Spleen (tissue), 11 donors: Measurements from ENCODE around the gene ZDHHC11. TPM values are rescaled to one million over a fixed set of nuclear protein-coding genes. Genes with fewer than 3 reads are reported as not detected.

Experiments
- DNase-seq: peaks from one replicate; pipeline ENCODE4 v3.0.0-alpha.2; 2020
- H3K27ac ChIP-seq, 8 donors: fragments of 200-600 bp; sonication (generic) in 7 of 8; 1 replicate in 4 of 8; 2 replicates in 4 of 8; pipeline versions ENCODE4 v1.5.0 to v1.8.0; 2016 to 2021; ENCODE audit warnings: inconsistent platforms in 4 of 8, mild to moderate bottlenecking in 4 of 8, moderate library complexity in 1 of 8
- H3K27me3 ChIP-seq, 7 donors: fragments of 200-600 bp; sonication (generic) in 6 of 7; replicated peaks in 1 of 7; 1 replicate in 4 of 7; 2 replicates in 3 of 7; pipeline versions ENCODE4 v1.5.0 to v1.8.0; 2016 to 2021; ENCODE audit warnings: inconsistent platforms in 3 of 7, mild to moderate bottlenecking in 1 of 7
- H3K36me3 ChIP-seq, 6 donors: fragments of 200-600 bp; sonication (generic) in 5 of 6; 1 replicate in 4 of 6; 2 replicates in 2 of 6; pipeline versions ENCODE4 v1.5.0 to v1.8.0; 2016 to 2021; ENCODE audit warnings: inconsistent platforms in 2 of 6
- H3K4me1 ChIP-seq, 6 donors: fragments of 200-600 bp; sonication (generic) in 5 of 6; 1 replicate in 3 of 6; 2 replicates in 3 of 6; pipeline versions ENCODE4 v1.5.0 to v1.8.0; 2016 to 2021; ENCODE audit warnings: inconsistent platforms in 3 of 6
- H3K4me3 ChIP-seq, 8 donors: fragments of 200-600 bp; sonication (generic) in 7 of 8; 1 replicate in 4 of 8; 2 replicates in 4 of 8; pipeline versions ENCODE4 v1.5.0 to v1.8.0; 2016 to 2021; ENCODE audit warnings: inconsistent platforms in 4 of 8, mild to moderate bottlenecking in 4 of 8, moderate library complexity in 2 of 8
- H3K9me3 ChIP-seq, 8 donors: fragments of 200-600 bp; sonication (generic) in 7 of 8; 1 replicate in 4 of 8; 2 replicates in 4 of 8; pipeline versions ENCODE4 v1.5.0 to v1.8.0; 2016 to 2021; ENCODE audit warnings: inconsistent platforms in 4 of 8
- POLR2A ChIP-seq, 3 donors: fragments of 450-650 bp; IDR thresholded peaks; one replicate each; pipeline ENCODE4 v1.5.1; 2017; ENCODE audit warnings: antibody characterized with exemption in 3 of 3, mild to moderate bottlenecking in 1 of 3
- POLR2AphosphoS5 ChIP-seq, 3 donors: sonication (generic); formaldehyde crosslinking; IDR thresholded peaks; one replicate each; pipeline ENCODE4 v1.5.1; 2017; ENCODE audit warnings: antibody characterized with exemption in 3 of 3
- WGBS, 5 donors: extraction: QIAGEN DNeasy Blood & Tissue Kit in 3 of 5; methylation state at CpG; one replicate each; pipeline versions ENCODE4 v1.1.5 to v1.1.7; 2013 to 2018; 5-methylcytosine and 5-hydroxymethylcytosine counted together
- intact Hi-C: fragments of 100-400 bp; cut with DNase I; formaldehyde crosslinking; loops from one replicate; pipeline ENCODE4 v1.15.0; 2023; ENCODE audit warnings: low total_unique reads
- polyA plus RNA-seq, 3 donors: library from polyadenylated mRNA; stranded (reverse); fragments of 200-250 nt; gene quantifications; one replicate each; pipeline ENCODE4 v1.2.1, GENCODE V29; 2013
- total RNA-seq, 7 donors: library from RNA; depleted of rRNA in 3 of 7; stranded (reverse); fragments of >200 nt in 3 of 7; fragmentation: NEBNext Ultra II Directional in 4 of 7; extraction: Animal tissue kit (Norgen Biotek cat#: 25700) in 4 of 7; gene quantifications; one replicate each; pipeline versions ENCODE4 v1.1.0 to v1.2.1, GENCODE V29; 2016 to 2021
- TF ChIP-seq, protein P1 (sequence below), 11 experiments: fragments of 200-600 bp in 7 of 11; fragments of 450-650 bp in 4 of 11; sonication (generic) in 4 of 11; IDR thresholded peaks in 8 of 11; conservative IDR thresholded peaks in 3 of 11; 1 replicate in 7 of 11; 2 replicates in 4 of 11; pipeline versions ENCODE4 v1.4.0 to v1.8.0; 2016 to 2021; ENCODE audit warnings: antibody characterized with exemption in 11 of 11, inconsistent platforms in 4 of 11, mild to moderate bottlenecking in 1 of 11
- donor health status: healthy with polysubstance abuse.
- donor health status: DM: no; HTN: no; CAD: no; lungs with moderate emphysema.
- donor health status: DM: no; HTN: no; CAD: no.
- donor health status: Bipolar disorder and iron deficiency.
- donor health status: healthy.
- donor health status: DM: no; HTN: no; CAD: no.
- donor health status: DM: yes; HTN: yes; CAD: no.

ZDHHC11 gene
- total and polyA plus RNA-seq, 10 donors: 1.3 to 75.0 (median 6.4) TPM

DNA sequence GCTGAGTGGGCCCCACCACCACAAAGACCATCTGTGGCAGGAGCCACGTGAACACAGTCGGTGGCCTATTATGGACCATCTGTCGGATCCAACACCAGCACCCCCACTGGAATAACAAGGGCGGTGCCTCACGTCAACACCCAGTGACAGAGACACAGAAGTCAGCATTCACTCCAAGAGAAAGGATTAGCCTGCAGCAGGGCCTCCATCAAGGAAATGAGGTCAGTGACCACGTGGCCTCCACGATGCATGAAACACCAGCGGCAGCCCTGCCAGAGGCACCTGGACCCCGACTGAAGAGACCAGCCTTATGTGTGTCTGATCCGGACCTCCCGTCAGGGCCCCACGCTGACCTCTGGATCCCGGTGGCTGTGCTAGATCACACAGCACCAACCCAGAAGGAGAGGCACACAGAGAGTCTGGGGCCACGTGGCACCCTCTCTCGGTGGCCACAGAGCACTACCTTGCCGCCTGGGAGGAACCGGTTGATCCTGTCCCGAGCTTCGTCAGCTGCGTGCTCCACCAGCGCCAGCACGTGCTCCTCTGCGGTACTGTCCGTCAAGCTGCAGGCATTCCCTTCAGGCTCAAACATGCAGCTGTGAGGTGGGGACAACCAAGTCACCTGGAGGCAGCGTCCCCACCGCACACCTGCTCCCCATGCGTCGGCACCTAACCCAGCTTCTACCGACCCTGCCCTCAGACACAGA is 32.8 kb upstream of the ZDHHC11 start:
- intact Hi-C loops: no loop called here
- TF ChIP-seq, protein P1, sequence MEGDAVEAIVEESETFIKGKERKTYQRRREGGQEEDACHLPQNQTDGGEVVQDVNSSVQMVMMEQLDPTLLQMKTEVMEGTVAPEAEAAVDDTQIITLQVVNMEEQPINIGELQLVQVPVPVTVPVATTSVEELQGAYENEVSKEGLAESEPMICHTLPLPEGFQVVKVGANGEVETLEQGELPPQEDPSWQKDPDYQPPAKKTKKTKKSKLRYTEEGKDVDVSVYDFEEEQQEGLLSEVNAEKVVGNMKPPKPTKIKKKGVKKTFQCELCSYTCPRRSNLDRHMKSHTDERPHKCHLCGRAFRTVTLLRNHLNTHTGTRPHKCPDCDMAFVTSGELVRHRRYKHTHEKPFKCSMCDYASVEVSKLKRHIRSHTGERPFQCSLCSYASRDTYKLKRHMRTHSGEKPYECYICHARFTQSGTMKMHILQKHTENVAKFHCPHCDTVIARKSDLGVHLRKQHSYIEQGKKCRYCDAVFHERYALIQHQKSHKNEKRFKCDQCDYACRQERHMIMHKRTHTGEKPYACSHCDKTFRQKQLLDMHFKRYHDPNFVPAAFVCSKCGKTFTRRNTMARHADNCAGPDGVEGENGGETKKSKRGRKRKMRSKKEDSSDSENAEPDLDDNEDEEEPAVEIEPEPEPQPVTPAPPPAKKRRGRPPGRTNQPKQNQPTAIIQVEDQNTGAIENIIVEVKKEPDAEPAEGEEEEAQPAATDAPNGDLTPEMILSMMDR (IDR thresholded peaks at IDR 0.05 in 8 of 11, conservative IDR thresholded peaks at IDR 0.05 in 3 of 11): no peak
- TF ChIP-seq POLR2AphosphoS5 (IDR thresholded peaks at IDR 0.05) (peak in 1 of 3 donors; percentile 23), POLR2A (IDR thresholded peaks at IDR 0.05) (no peak)
- Histone ChIP-seq H3K4me3 (no peak overlapping the region), H3K9me3 (no peaks in the 10 kb centered on the region), H3K4me1 (no peaks in the 10 kb centered on the region), H3K27ac (no peak overlapping the region), H3K27me3 (no peaks in the 10 kb centered on the region), H3K36me3 (peaks cover 8 to 84% (median 75%) of the 10 kb centered on the region in 6 donors)
- 92 to 97% (median 97%) methylated on average over 17 to 29 of the region's 29 CpGs for WGBS, 5 donors
- peak; percentile 72 for DNase-seq

DNA sequence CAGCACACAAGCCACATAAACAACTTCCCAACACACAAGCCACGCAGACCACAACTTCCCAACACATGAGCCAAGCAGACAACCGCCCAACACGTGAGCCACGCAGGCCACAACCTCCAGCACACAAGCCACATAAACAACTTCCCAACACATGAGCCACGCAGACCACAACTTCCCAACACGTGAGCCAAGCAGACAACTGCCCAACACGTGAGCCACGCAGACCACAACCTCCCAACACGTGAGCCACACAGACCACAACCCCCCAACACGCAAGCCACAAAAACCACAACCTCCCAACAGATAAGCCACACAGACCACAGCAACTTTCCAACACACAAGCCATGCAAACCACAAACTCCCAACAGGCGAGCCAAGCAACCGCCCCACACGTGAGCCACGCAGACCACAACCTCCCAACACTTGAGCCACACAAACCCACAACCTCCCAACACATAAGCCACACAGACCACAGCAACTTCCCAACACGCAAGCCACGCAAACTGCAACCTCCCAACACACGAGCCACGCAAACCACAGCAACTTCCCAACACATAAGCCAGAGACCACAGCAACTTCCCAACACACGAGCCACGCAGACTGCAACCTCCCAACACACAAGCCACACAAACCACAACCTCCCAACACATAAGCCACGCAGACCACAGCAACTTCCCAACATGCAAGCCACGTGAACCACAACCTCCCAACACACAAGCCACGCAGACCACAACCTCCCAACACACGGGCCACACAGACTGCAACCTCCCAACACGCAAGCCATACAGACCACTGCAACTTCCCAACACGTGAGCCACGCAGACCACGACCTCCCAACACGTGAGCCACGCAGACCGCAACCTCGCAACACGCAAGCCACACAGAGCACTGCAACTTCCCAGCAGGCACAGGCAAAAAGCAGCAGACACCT is 31.7 kb upstream of the ZDHHC11 start:
- Histone ChIP-seq H3K4me1 (no peaks in the 10 kb centered on the region), H3K36me3 (peaks cover 8 to 82% (median 73%) of the 10 kb centered on the region in 6 donors), H3K9me3 (no peaks in the 10 kb centered on the region), H3K4me3 (no peak overlapping the region), H3K27me3 (no peaks in the 10 kb centered on the region), H3K27ac (peak overlapping the region in 1 of 8 donors; percentile 55)
- intact Hi-C loops: no loop called here
- TF ChIP-seq, protein P1 (IDR thresholded peaks at IDR 0.05 in 8 of 11, conservative IDR thresholded peaks at IDR 0.05 in 3 of 11): no peak
- TF ChIP-seq POLR2AphosphoS5 (IDR thresholded peaks at IDR 0.05): no peak
- no peak for TF ChIP-seq POLR2A (IDR thresholded peaks at IDR 0.05)
- whole genome bisulfite sequencing, 5 donors: 70 to 86% (median 78%) methylated on average over 32 to 33 of the region's 33 CpGs
- DNase-seq: peak; percentile 54

DNA sequence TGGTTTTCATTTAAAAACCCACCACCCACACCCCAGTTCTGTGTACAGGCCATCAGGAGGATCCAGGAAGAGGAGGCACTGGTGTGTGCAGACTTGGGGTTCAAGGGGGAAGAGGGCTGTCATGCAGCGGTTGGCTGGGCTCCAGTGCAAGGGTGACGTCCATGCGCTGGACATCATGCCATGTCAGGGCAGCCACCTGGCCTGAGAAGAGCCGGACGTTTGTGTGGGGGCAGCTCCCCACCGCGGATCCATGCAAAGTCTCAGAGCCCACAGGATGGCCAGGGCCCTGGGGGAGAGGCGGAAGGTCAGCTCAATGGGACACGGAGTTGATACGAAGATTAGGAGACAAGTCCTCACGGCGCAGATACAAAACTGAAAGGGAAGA is 30.8 kb upstream of the ZDHHC11 start:
- Histone ChIP-seq H3K27ac (no peak overlapping the region), H3K9me3 (no peaks in the 10 kb centered on the region), H3K4me1 (no peaks in the 10 kb centered on the region), H3K4me3 (no peak overlapping the region), H3K36me3 (peaks cover 8 to 82% (median 73%) of the 10 kb centered on the region in 6 donors), H3K27me3 (no peaks in the 10 kb centered on the region)
- 92 to 95% (median 95%) methylated on average over 12 of the region's 12 CpGs for WGBS, 5 donors
- TF ChIP-seq POLR2AphosphoS5 (IDR thresholded peaks at IDR 0.05): no peak
- TF ChIP-seq POLR2A (IDR thresholded peaks at IDR 0.05): no peak
- TF ChIP-seq, protein P1 (IDR thresholded peaks at IDR 0.05 in 8 of 11, conservative IDR thresholded peaks at IDR 0.05 in 3 of 11): no peak
- DNase-seq: peak; percentile 51
- intact Hi-C loops: no loop called here
